Activated B cell treated with CpG ODN at 0.5 μM for 24 hours (primary cell): ENCODE measurements around the gene NPDC1. TPM values are rescaled to one million over a fixed set of nuclear protein-coding genes. Genes with fewer than 3 reads are reported as not detected.

Source experiments
- ATAC-seq: fragments of 200-7000 bp; cut with Tn5 transposase; one replicate; pipeline ENCODE4 v1.10.0; 2021; ENCODE audit warnings: low read depth, mild to moderate bottlenecking, moderate library complexity
- CTCF ChIA-PET: fragments of 350-600 bp; sonication (Branson Sonifier 250); formaldehyde crosslinking; loops from one replicate; lab custom pipeline; 2021; ENCODE audit warnings: antibody characterized with exemption; lab: Charles Lee
- POLR2A ChIA-PET: fragments of 350-600 bp; sonication (Branson Sonifier 250); formaldehyde crosslinking; loops from one replicate; lab custom pipeline; 2021; ENCODE audit warnings: antibody characterized with exemption; lab: Charles Lee
- DNase-seq: peaks from one replicate; pipeline ENCODE4 v3.0.0; 2022
- H3K27ac Mint-ChIP-seq: one replicate; pipeline ENCODE4 v1.8.0; 2020; ENCODE audit warnings: mixed read lengths
- H3K27me3 Mint-ChIP-seq: one replicate; pipeline ENCODE4 v1.8.0; 2021; ENCODE audit warnings: mixed read lengths
- H3K36me3 Mint-ChIP-seq: one replicate; pipeline ENCODE4 v1.8.0; 2021; ENCODE audit warnings: low read depth, mixed read lengths
- H3K4me1 Mint-ChIP-seq: one replicate; pipeline ENCODE4 v1.8.0; 2021; ENCODE audit warnings: mixed read lengths
- H3K4me3 Mint-ChIP-seq: one replicate; pipeline ENCODE4 v1.8.0; 2020; ENCODE audit warnings: mild to moderate bottlenecking, mixed read lengths
- H3K9me3 Mint-ChIP-seq: one replicate; pipeline ENCODE4 v1.8.0; 2020; ENCODE audit warnings: mixed read lengths
- intact Hi-C: fragments of 100-400 bp; cut with micrococcal nuclease; formaldehyde crosslinking; loops from one replicate; pipeline ENCODE4 v1.15.1; 2024
- total RNA-seq: library from RNA; stranded (reverse); gene quantifications from 2 replicates; pipeline ENCODE4 v1.2.3, GENCODE V29; 2022
- TF ChIP-seq, protein P1 (sequence below): fragments of 200-600 bp; IDR thresholded peaks from one replicate; pipeline ENCODE4 v1.8.0; 2022; ENCODE audit warnings: antibody characterized with exemption, mild to moderate bottlenecking

NPDC1 gene
- total RNA-seq, 1 donor from 2014 or later: 0.18 TPM

DNA sequence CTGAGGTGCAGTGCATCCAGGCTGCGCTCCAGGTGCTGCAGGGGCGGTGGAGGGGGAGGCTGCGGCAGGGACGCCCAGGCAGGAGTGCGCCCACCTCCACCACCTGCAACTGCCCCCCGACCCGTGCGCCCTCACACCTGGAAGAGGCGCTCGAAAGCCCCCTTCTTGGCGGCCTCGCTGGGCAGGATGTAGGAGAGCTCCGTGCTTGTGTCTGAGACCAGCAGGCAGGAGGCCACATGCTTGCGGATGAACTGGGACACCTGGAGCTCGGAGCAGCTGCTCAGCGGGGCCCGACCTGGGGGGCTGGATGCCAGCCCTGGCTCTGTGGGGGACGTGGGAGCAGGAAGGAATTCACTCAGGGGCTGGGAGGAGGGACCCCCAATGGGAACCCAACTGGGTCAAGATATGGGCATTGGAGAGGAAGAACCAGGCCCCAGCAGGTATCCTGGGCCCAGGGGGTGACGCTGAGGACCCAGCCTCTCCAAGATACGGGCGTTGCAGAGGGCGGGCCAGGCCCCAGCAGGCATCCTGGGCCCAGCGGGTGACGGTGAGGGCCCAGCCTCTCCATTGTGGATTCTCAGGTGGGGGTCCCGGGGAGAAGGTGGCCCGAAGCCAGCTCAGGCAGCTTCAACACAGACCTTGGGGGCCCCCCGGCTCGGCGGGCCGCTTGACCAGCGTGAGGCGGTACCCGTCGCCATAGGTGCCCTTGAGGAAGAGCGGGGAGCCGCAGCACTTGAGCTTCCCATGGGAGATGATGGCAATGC, 31.0 kb downstream of the NPDC1 start:
- peaks cover 9% of the 10 kb centered on the region for H3K36me3 Mint-ChIP-seq
- H3K4me1 Mint-ChIP-seq: no peaks in the 10 kb centered on the region
- POLR2A ChIA-PET: no interaction called here
- CTCF ChIA-PET: no interaction called here
- no peaks in the 10 kb centered on the region for H3K27me3 Mint-ChIP-seq
- H3K27ac Mint-ChIP-seq: no peak overlapping the region
- no peak overlapping the region for H3K4me3 Mint-ChIP-seq
- no peaks in the 10 kb centered on the region for H3K9me3 Mint-ChIP-seq
- no peak for DNase-seq
- intact Hi-C loops: no loop called here
- ATAC-seq: no peak
- TF ChIP-seq, protein P1, sequence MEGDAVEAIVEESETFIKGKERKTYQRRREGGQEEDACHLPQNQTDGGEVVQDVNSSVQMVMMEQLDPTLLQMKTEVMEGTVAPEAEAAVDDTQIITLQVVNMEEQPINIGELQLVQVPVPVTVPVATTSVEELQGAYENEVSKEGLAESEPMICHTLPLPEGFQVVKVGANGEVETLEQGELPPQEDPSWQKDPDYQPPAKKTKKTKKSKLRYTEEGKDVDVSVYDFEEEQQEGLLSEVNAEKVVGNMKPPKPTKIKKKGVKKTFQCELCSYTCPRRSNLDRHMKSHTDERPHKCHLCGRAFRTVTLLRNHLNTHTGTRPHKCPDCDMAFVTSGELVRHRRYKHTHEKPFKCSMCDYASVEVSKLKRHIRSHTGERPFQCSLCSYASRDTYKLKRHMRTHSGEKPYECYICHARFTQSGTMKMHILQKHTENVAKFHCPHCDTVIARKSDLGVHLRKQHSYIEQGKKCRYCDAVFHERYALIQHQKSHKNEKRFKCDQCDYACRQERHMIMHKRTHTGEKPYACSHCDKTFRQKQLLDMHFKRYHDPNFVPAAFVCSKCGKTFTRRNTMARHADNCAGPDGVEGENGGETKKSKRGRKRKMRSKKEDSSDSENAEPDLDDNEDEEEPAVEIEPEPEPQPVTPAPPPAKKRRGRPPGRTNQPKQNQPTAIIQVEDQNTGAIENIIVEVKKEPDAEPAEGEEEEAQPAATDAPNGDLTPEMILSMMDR: no peak

DNA sequence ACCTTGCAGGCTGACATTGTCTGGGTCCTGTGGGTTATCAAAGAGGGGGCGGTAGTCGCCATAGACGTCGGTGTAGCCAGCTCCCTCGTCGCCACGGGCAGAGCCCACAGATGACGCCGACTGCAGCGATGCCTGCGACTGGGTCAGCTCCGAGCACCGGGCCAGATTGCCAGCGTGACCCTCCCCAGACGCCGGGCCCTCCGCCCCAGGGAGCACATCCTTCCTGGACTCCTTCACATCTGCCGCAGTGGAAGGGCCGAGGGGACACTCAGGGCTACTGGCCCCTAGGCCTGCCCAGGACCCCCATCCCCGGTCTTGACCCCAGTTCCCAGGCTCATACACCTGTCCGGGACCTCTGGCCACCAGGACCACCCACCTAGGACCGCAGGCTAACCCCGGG, 31.8 kb downstream of the NPDC1 start:
- ChIA-PET POLR2A (no interaction called here), CTCF (no interaction called here)
- peaks cover 8% of the 10 kb centered on the region for H3K36me3 Mint-ChIP-seq
- no peaks in the 10 kb centered on the region for H3K27me3 Mint-ChIP-seq
- H3K9me3 Mint-ChIP-seq: no peaks in the 10 kb centered on the region
- ATAC-seq (no peak), DNase-seq (no peak)
- intact Hi-C loops: no loop called here
- TF ChIP-seq, protein P1: no peak
- no peaks in the 10 kb centered on the region for H3K4me1 Mint-ChIP-seq
- H3K4me3 Mint-ChIP-seq: no peak overlapping the region
- H3K27ac Mint-ChIP-seq: no peak overlapping the region

DNA sequence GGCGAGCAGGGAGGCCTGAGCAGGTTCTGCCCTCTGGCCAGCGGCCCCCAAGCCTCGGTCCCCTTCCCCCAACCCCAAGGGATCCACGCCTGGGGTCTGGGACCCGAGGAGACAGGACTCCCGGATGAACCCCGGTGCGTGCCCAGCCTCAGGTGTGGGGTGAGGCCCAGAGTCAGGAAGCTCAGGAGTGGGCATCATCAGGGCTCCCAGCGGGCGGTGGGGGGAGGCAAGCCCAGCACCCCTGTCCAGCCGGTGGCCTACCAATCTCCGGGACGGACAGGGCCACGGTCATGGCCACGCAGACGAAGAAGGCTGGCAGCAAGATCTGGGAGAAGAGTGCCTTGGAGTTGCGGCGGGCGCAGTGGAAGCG, 32.4 kb downstream of the NPDC1 start:
- DNase-seq (no peak), ATAC-seq (no peak)
- H3K27ac Mint-ChIP-seq: no peak overlapping the region
- POLR2A ChIA-PET: no interaction called here
- intact Hi-C loops: no loop called here
- no peak overlapping the region for H3K4me3 Mint-ChIP-seq
- peaks cover 8% of the 10 kb centered on the region for H3K36me3 Mint-ChIP-seq
- TF ChIP-seq, protein P1: no peak
- no peaks in the 10 kb centered on the region for H3K27me3 Mint-ChIP-seq
- no peaks in the 10 kb centered on the region for H3K9me3 Mint-ChIP-seq
- H3K4me1 Mint-ChIP-seq: no peaks in the 10 kb centered on the region
- CTCF ChIA-PET: no interaction called here

DNA sequence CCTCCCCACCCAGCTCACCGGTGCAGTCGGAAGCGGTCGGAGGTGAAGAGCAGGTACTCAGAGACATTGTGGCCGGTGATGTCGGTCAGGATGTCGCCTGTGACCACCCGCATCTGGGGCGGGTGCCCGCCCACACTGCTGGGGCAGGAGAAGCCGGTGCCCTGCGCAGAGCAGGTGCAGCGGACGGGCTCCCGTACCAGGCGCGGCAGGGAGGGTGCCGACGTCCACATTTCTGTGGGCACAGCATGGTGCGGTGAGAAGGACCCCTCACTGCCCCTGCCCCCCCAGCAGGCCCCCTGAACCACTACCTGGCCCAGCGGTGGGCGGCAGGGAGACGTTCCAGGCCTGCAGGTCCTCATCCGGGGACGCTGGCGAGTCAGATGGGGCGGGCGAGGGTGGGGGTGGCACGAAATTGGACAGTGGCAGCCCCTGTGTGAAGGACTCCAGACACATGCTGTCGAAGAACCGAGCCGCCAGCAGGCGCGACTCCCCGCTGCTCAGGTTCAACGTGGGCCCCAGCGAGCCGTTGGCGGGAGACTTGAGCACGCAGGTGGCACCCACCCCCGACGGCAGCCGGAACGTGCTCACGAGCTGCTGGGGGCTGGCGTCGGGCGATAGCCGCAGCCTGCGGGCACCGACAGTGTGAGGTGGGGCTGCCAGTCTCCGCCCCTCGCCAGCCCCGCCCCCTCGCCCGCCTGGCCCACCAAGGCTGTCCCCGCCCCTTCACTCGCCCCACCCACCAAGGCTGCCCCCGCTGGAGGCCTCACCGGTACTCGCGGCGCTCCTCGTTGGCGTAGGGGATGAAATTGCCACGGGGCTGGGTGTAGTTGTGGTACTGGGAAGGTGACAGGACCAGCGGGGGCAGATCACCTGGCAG, 33.0 kb downstream of the NPDC1 start:
- ATAC-seq: no peak
- CTCF ChIA-PET: no interaction called here

More for the DNA sequence above, 33.0 kb downstream of the NPDC1 start:
- H3K4me3 Mint-ChIP-seq: no peak overlapping the region
- H3K27me3 Mint-ChIP-seq: no peaks in the 10 kb centered on the region
- H3K9me3 Mint-ChIP-seq: no peaks in the 10 kb centered on the region
- no peak overlapping the region for H3K27ac Mint-ChIP-seq
- peaks cover 8% of the 10 kb centered on the region for H3K36me3 Mint-ChIP-seq
- no peak for DNase-seq
- H3K4me1 Mint-ChIP-seq: no peaks in the 10 kb centered on the region
- intact Hi-C loops: no loop called here
- TF ChIP-seq, protein P1: no peak
- POLR2A ChIA-PET: no interaction called here
